Measurements from ENCODE around the gene PSMB11. TPM values are rescaled to one million over a fixed set of nuclear protein-coding genes. Genes with fewer than 3 reads are reported as not detected.

PSMB11 gene
- total and polyA plus RNA-seq, 10 of the 15 experiments (the other 5 are each of a cell fraction or from before 2014, with no cell fraction given): not detected

- peak; percentile 99 for TF ChIP-seq PKNOX1 (IDR thresholded peaks at IDR 0.05)
- no peak for TF ChIP-seq SUZ12 (IDR thresholded peaks at IDR 0.05; ENCODE audit: unreplicated experiment)
- TF ChIP-seq MYC (IDR thresholded peaks at IDR 0.05; ENCODE audit: insufficient read depth, insufficient read length, insufficient replicate concordance, low read length, severe bottlenecking): peak; percentile 86
- TF ChIP-seq MYB (IDR thresholded peaks at IDR 0.05; ENCODE audit: borderline replicate concordance, low read depth, low read length): no peak
- TF ChIP-seq NFXL1 (IDR thresholded peaks at IDR 0.05; ENCODE audit: borderline replicate concordance): no peak
- peak; percentile 96 for TF ChIP-seq SP1 (IDR thresholded peaks at IDR 0.05; ENCODE audit: low read depth, low read length)
- peak; percentile 69 for TF ChIP-seq LARP7 (IDR thresholded peaks at IDR 0.05)
- TF ChIP-seq FOXK2 (IDR thresholded peaks at IDR 0.05): peak; percentile 65
- TF ChIP-seq BHLHE40 (IDR thresholded peaks at IDR 0.05; ENCODE audit: borderline replicate concordance in 1 of 2, low read depth in 2 of 2, low read length in 1 of 2): peak; percentile 84 to 95; a peak in 3 of 4 replicates
- TF ChIP-seq TAF1 (IDR thresholded peaks at IDR 0.05; ENCODE audit: borderline replicate concordance, low read depth, low read length): peak; percentile 79
- TF ChIP-seq TARDBP (IDR thresholded peaks at IDR 0.05; ENCODE audit: borderline replicate concordance): peak; percentile 44; the same call in 1 of the 2 replicates
- 0 out of 2 replicates have a peak, but pooled peaks have one; percentile 38 for TF ChIP-seq ZBTB40 (IDR thresholded peaks at IDR 0.05; ENCODE audit: borderline replicate concordance)
- no peak for TF ChIP-seq TCF7 (IDR thresholded peaks at IDR 0.05; ENCODE audit: borderline replicate concordance)
- TF ChIP-seq SIN3A (IDR thresholded peaks at IDR 0.05; ENCODE audit: low read depth, low read length): no peak
- TF ChIP-seq BACH1 (IDR thresholded peaks at IDR 0.05; ENCODE audit: borderline replicate concordance): peak; percentile 92
- no peak for TF ChIP-seq ETV6 (conservative IDR thresholded peaks at IDR 0.05 in 1 of 2, IDR thresholded peaks at IDR 0.05 in 1 of 2; ENCODE audit: borderline replicate concordance in 1 of 2, low read depth in 1 of 2)
- 0 out of 2 replicates have a peak, but pooled peaks have one; percentile 24 for TF ChIP-seq NKRF (conservative IDR thresholded peaks at IDR 0.05)
- TF ChIP-seq SMAD5 (IDR thresholded peaks at IDR 0.05; ENCODE audit: low read depth): peak; percentile 78; the same call in 1 of the 2 replicates
- TF ChIP-seq TCF3 (IDR thresholded peaks at IDR 0.05; ENCODE audit: borderline replicate concordance, insufficient read depth, low read depth, low read length): 0 out of 2 replicates have a peak, but pooled peaks have one; percentile 48
- TF ChIP-seq PML (IDR thresholded peaks at IDR 0.05; ENCODE audit: low read length): peak; percentile 85
- TF ChIP-seq CREB1 (IDR thresholded peaks at IDR 0.05; ENCODE audit: low read depth): peak; percentile 68; the same call in 1 of the 2 replicates
- 0 out of 2 replicates have a peak, but pooled peaks have one; percentile 4 for TF ChIP-seq MEF2A (IDR thresholded peaks at IDR 0.05; ENCODE audit: insufficient read depth, low read depth, low read length)
These were observed 35.2 kb upstream of the PSMB11 start (continued) for GRCh38 chr14:23006544-23007419.
